Endothelial cell of umbilical vein (primary cell): ENCODE data around the gene KCNN3. TPM values are rescaled to one million over a fixed set of nuclear protein-coding genes. Genes with fewer than 3 reads are reported as not detected.

Experiments
- BruUV-seq: library from RNA; stranded (reverse); fragments of 400-500 nt; replicated peaks from 2 replicates; lab custom pipeline; 2021; lab: Mats Ljungman, UMichigan
- CTCF ChIA-PET: fragments of 300-600, 350-600 bp; sonication (Branson Sonifier 250); formaldehyde crosslinking; loops from one replicate; lab custom pipeline; 2021; ENCODE audit warnings: antibody characterized with exemption, inconsistent platforms; lab: Charles Lee
- POLR2A ChIA-PET: fragments of 300-600, 350-600 bp; sonication (Branson Sonifier 250); formaldehyde crosslinking; loops from one replicate; lab custom pipeline; 2021; ENCODE audit warnings: antibody characterized with exemption, inconsistent platforms; lab: Charles Lee
- DNase-seq: peaks from one replicate; pipeline ENCODE4 v3.0.0-alpha.2; 2011; ENCODE audit warnings: low read depth, low spot score
- FAIRE-seq: peaks from 2 replicates; lab custom pipeline; 2011; peaks lifted over from hg19 to GRCh38; lab: Jason Lieb, UNC
- H2AFZ ChIP-seq: 2 replicates; pipeline ENCODE4 v1.6.0; 2012; ENCODE audit warnings: low read depth, low read length, control low read depth, inconsistent platforms
- H3K27ac ChIP-seq: 2 replicates; pipeline ENCODE4 v1.5.1; 2011; ENCODE audit warnings: low read depth, mild to moderate bottlenecking, control low read depth, low read length, moderate library complexity; ENCODE audit not compliant: insufficient read depth
- H3K27me3 ChIP-seq, 2 experiments: 2 replicates each; pipeline versions ENCODE4 v1.6.0 to v1.6.1; 2011; ENCODE audit warnings: low read length in 2 of 2, mixed read lengths in 1 of 2; ENCODE audit not compliant: control insufficient read depth in 2 of 2, insufficient read depth in 2 of 2
- H3K36me3 ChIP-seq, 2 experiments: 2 replicates in 1 of 2; 3 replicates in 1 of 2; pipeline ENCODE4 v1.5.1; 2011; ENCODE audit warnings: low read length in 2 of 2, mild to moderate bottlenecking in 1 of 2, moderate library complexity in 1 of 2; ENCODE audit not compliant: control insufficient read depth in 2 of 2, insufficient read depth in 2 of 2; ENCODE audit errors: extremely low read depth in 1 of 2
- H3K4me1 ChIP-seq: 3 replicates; pipeline ENCODE4 v1.5.1; 2011; ENCODE audit warnings: mild to moderate bottlenecking, low read length; ENCODE audit not compliant: control insufficient read depth, insufficient read depth; ENCODE audit errors: extremely low read depth
- H3K4me2 ChIP-seq: 2 replicates; pipeline ENCODE4 v1.6.1; 2011; ENCODE audit warnings: low read length, control low read depth, mixed read lengths; ENCODE audit not compliant: insufficient read depth
- H3K4me3 ChIP-seq, 3 experiments: fragments of 200-600 bp in 1 of 3; sonication (generic), shearing (Covaris generic) in 1 of 3; replicated peaks in 1 of 3; 2 replicates each; pipeline ENCODE4 v1.5.1; 2011 to 2016; ENCODE audit warnings: control low read depth in 3 of 3, low read length in 3 of 3, mild to moderate bottlenecking in 2 of 3, inconsistent platforms in 1 of 3, low read depth in 1 of 3, moderate library complexity in 1 of 3; ENCODE audit not compliant: insufficient read depth in 1 of 3
- H3K79me2 ChIP-seq: 2 replicates; pipeline ENCODE4 v1.6.0; 2012; ENCODE audit warnings: low read length, inconsistent platforms; ENCODE audit not compliant: control insufficient read depth, insufficient read depth
- H3K9ac ChIP-seq: replicated peaks from 2 replicates; pipeline ENCODE3; 2011; ENCODE audit warnings: low read length, control low read depth; ENCODE audit not compliant: insufficient read depth; ENCODE audit errors: extremely low read depth
- H3K9me1 ChIP-seq: replicated peaks from 3 replicates; pipeline ENCODE4 v1.6.0; 2011; ENCODE audit warnings: mild to moderate bottlenecking, low read length; ENCODE audit not compliant: control insufficient read depth, insufficient read depth; ENCODE audit errors: extremely low read depth
- H3K9me3 ChIP-seq: replicated peaks from 2 replicates; pipeline ENCODE4 v1.5.1; 2012; ENCODE audit warnings: low read length, inconsistent platforms; ENCODE audit not compliant: control insufficient read depth, insufficient read depth
- H4K20me1 ChIP-seq: replicated peaks from 2 replicates; pipeline ENCODE3; 2011; ENCODE audit warnings: mild to moderate bottlenecking, low read length; ENCODE audit not compliant: control insufficient read depth, insufficient read depth; ENCODE audit errors: extremely low read depth
- CTCF ChIP-seq, 2 donors: IDR thresholded peaks; 1 replicate in 1 of 2; 2 replicates in 1 of 2; pipeline ENCODE4 v1.5.1; 2011; ENCODE audit warnings: low read length in 2 of 2, mild to moderate bottlenecking in 2 of 2, moderate library complexity in 2 of 2, control low read depth in 1 of 2, inconsistent platforms in 1 of 2, low read depth in 1 of 2; ENCODE audit not compliant: insufficient read depth in 1 of 2; ENCODE audit errors: extremely low read depth in 1 of 2
- EZH2 ChIP-seq: IDR thresholded peaks from 2 replicates; pipeline ENCODE4 v1.6.1; 2012; ENCODE audit warnings: borderline replicate concordance, low read depth, mild to moderate bottlenecking, moderate library complexity, low read length, inconsistent platforms; ENCODE audit not compliant: severe bottlenecking
- FOS ChIP-seq: IDR thresholded peaks from 2 replicates; pipeline ENCODE4 v1.6.1; 2011; ENCODE audit warnings: mild to moderate bottlenecking, low read length, moderate library complexity, borderline replicate concordance; ENCODE audit not compliant: insufficient read depth
- GATA2 ChIP-seq: IDR thresholded peaks from 2 replicates; pipeline ENCODE4 v1.7.0; 2011; ENCODE audit warnings: low read depth, mild to moderate bottlenecking, moderate library complexity, mixed read lengths, low read length; ENCODE audit not compliant: insufficient read length, insufficient read depth
- JUN ChIP-seq: IDR thresholded peaks from 2 replicates; pipeline ENCODE4 v1.6.1; 2011; ENCODE audit warnings: borderline replicate concordance, low read depth; ENCODE audit not compliant: insufficient read length, insufficient read depth
- MYC ChIP-seq: IDR thresholded peaks from one replicate; pipeline ENCODE4 v1.6.1; 2011; ENCODE audit warnings: mild to moderate bottlenecking, low read depth, low read length
- POLR2A ChIP-seq: IDR thresholded peaks from 2 replicates; pipeline ENCODE4 v1.6.1; 2012; ENCODE audit warnings: low read depth, mild to moderate bottlenecking, control low read depth, low read length
- POLR2AphosphoS5 ChIP-seq: IDR thresholded peaks from 2 replicates; pipeline ENCODE4 v1.6.1; 2012; ENCODE audit warnings: low read depth, mild to moderate bottlenecking, control low read depth, low read length, moderate library complexity; ENCODE audit not compliant: insufficient read depth
- dilution Hi-C: fragments of 300-500 bp; cut with MboI; formaldehyde crosslinking; loops from one replicate; pipeline ENCODE4 v1.15.0; 2019; ENCODE audit warnings: low sequenced_read_pairs; ENCODE audit not compliant: extremely low pct_ligation_motif_present
- intact Hi-C: fragments of 100-400 bp; cut with micrococcal nuclease; formaldehyde crosslinking; loops from one replicate; pipeline ENCODE4 v1.10.0; 2022
- polyA plus RNA-seq, 4 experiments: library from polyadenylated mRNA; depleted of rRNA in 3 of 4; stranded (reverse) in 3 of 4; unstranded in 1 of 4; fragments of >200 nt; gene quantifications; 2 replicates each; pipeline versions ENCODE4 v1.2.1 to v1.2.3, GENCODE V29; 2011 to 2012; ENCODE audit warnings: missing spikeins in 1 of 4
- total RNA-seq: library from RNA; stranded (reverse); gene quantifications from 2 replicates; pipeline ENCODE4 v1.2.3, GENCODE V29; 2021
- TF ChIP-seq, protein P1 (sequence below): IDR thresholded peaks from 2 replicates; pipeline ENCODE4 v1.6.1; 2011; ENCODE audit not compliant: insufficient read depth, insufficient read length

KCNN3 gene
- total and polyA plus RNA-seq, 2 donors (not counting 3 experiments of a cell fraction or from before 2014, with no cell fraction given), result 0.91 to 1.1 TPM

- H3K27ac ChIP-seq, result no peak overlapping the region
- TF ChIP-seq MYC, result no peak
- no peak for TF ChIP-seq FOS
- TF ChIP-seq, protein P1, sequence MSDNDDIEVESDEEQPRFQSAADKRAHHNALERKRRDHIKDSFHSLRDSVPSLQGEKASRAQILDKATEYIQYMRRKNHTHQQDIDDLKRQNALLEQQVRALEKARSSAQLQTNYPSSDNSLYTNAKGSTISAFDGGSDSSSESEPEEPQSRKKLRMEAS, result no peak
- TF ChIP-seq POLR2A, result no peak
- no peak for TF ChIP-seq CTCF (IDR thresholded peaks at IDR 0.05; ENCODE audit: extremely low read depth in 1 of 2, insufficient read depth in 1 of 2, low read depth in 1 of 2, low read length in 2 of 2)
- no peak for TF ChIP-seq POLR2AphosphoS5
- no peak for TF ChIP-seq EZH2
- TF ChIP-seq GATA2, result no peak
- TF ChIP-seq JUN, result no peak
- H3K36me3 ChIP-seq, result no peaks in the 10 kb centered on the region
- H3K9me1 ChIP-seq, result no peaks in the 10 kb centered on the region
- no peaks in the 10 kb centered on the region for H3K9me3 ChIP-seq
- ChIA-PET CTCF (interaction anchor here (1.0 kb wide), 1 partner anchor 11 kb away, joined by 3 read pairs; no protein-coding TSS in a partner anchor), POLR2A (no interaction called here)
- H2AFZ ChIP-seq, result no peak overlapping the region
- no peak overlapping the region for H3K4me3 ChIP-seq
- intact Hi-C loops, result no loop called here
- DNase-seq, result peak; percentile 29
- H3K4me1 ChIP-seq, result peaks cover 9% of the 10 kb centered on the region
- no peak overlapping the region for H3K4me2 ChIP-seq
- no peak overlapping the region for H3K9ac ChIP-seq
- H3K79me2 ChIP-seq, result no peaks in the 10 kb centered on the region
- peaks cover 0 to 1% of the 10 kb centered on the region in 2 experiments for H3K27me3 ChIP-seq
- FAIRE-seq, result peak; percentile 60
- H4K20me1 ChIP-seq, result no peaks in the 10 kb centered on the region
- BruUV-seq, result no TSS peak
- dilution Hi-C loops, result no loop called here
These were observed 38.6 kb downstream of the KCNN3 start for GRCh38 chr1:154831462-154831861.
